Heart right ventricle (tissue), 16 donors: ENCODE results near the gene HECTD2. TPM values are rescaled to one million over a fixed set of nuclear protein-coding genes. Genes with fewer than 3 reads are reported as not detected.

Source experiments
- ATAC-seq, 8 donors: fragments of 200-7000 bp; cut with Tn5 transposase; one replicate each; pipeline ENCODE4 v1.9.1; 2020; ENCODE audit warnings: mild to moderate bottlenecking in 8 of 8, moderate library complexity in 8 of 8, moderate number of reproducible peaks in 1 of 8
- DNase-seq, 2 donors: peaks; one replicate each; pipeline ENCODE4 v3.0.0-alpha.2; 2020
- H3K27ac ChIP-seq, 10 donors: fragments of 200-600 bp; sonication (generic) in 2 of 10; one replicate each; pipeline versions ENCODE4 v1.5.0 to v1.8.0; 2020 to 2022; ENCODE audit warnings: mild to moderate bottlenecking in 3 of 10
- H3K27me3 ChIP-seq, 7 donors: fragments of 200-600 bp; one replicate each; pipeline ENCODE4 v1.8.0; 2021 to 2022; ENCODE audit warnings: mild to moderate bottlenecking in 2 of 7
- H3K36me3 ChIP-seq, 9 donors: fragments of 200-600 bp; sonication (generic) in 1 of 9; one replicate each; pipeline versions ENCODE4 v1.5.0 to v1.8.0; 2020 to 2022; ENCODE audit warnings: mild to moderate bottlenecking in 2 of 9
- H3K4me1 ChIP-seq, 9 donors: fragments of 200-600 bp; sonication (generic) in 1 of 9; one replicate each; pipeline versions ENCODE4 v1.5.0 to v1.8.0; 2020 to 2022; ENCODE audit warnings: mild to moderate bottlenecking in 4 of 9
- H3K4me3 ChIP-seq, 10 donors: fragments of 200-600 bp; sonication (generic) in 2 of 10; one replicate each; pipeline versions ENCODE4 v1.5.0 to v1.8.0; 2020 to 2022; ENCODE audit warnings: mild to moderate bottlenecking in 7 of 10, moderate library complexity in 2 of 10
- H3K9me3 ChIP-seq, 11 donors: fragments of 200-600 bp in 10 of 11; sonication (generic) in 2 of 11; one replicate each; pipeline versions ENCODE4 v1.5.0 to v1.8.0; 2013 to 2022; ENCODE audit warnings: mild to moderate bottlenecking in 2 of 11, control low read depth in 1 of 11, moderate library complexity in 1 of 11
- CTCF ChIP-seq, 9 donors: fragments of 200-600 bp; sonication (generic) in 2 of 9; IDR thresholded peaks; one replicate each; pipeline versions ENCODE4 v1.5.0 to v1.8.0; 2021 to 2022; ENCODE audit warnings: antibody characterized with exemption in 9 of 9, mild to moderate bottlenecking in 5 of 9, moderate library complexity in 1 of 9
- WGBS, 2 donors: extraction: QIAGEN DNeasy Blood & Tissue Kit; methylation state at CpG; one replicate each; pipeline ENCODE4 v1.1.7; 2013; ENCODE audit warnings: inconsistent platforms in 1 of 2; 5-methylcytosine and 5-hydroxymethylcytosine counted together
- intact Hi-C, 10 donors: fragments of 100-400 bp; cut with DNase I; formaldehyde crosslinking; loops; one replicate each; pipeline versions ENCODE4 v1.11.1 to v1.14.2; 2022
- polyA plus RNA-seq, 2 donors: library from polyadenylated mRNA; stranded (reverse); fragments of 200-250 nt; gene quantifications; one replicate each; pipeline ENCODE4 v1.2.3, GENCODE V29; 2013
- total RNA-seq, 10 donors: library from RNA; stranded (reverse); fragmentation: NEBNext Ultra II Directional in 3 of 10; extraction: Animal tissue kit (Norgen Biotek cat#: 25700) in 3 of 10; gene quantifications; one replicate each; pipeline versions ENCODE4 v1.2.1 to v1.2.4, GENCODE V29; 2021 to 2023
- donor health status: Arrhythmogenic right ventricular cardiomyopathy.
- donor health status: ischemic (EF 13 %, LVEDD 7.1; RV severe dilation, severe dysfunction).
- donor health status: healthy with polysubstance abuse.
- donor health status: DM: no; HTN: yes; CAD: no.
- donor health status: DM: no; HTN: no; CAD: no.
- donor health status: ischemic (EF 25% LVEDD 6.9; RV normal size, moderate dysfunction).
- donor health status: ischemic (EF 25% LVEDD 5.7; RV mildly dilated, moderate dysfunction).
- donor health status: healthy.
- donor health status: DM: yes; HTN: yes; CAD: no.
- donor health status: Ischemic cardiomyopathy.
- donor health status: ischemic (EF 35%, LVEDD 5.7; RV mildly dilated, moderate dysfunction).
- donor health status: nonischemic (EF 11% LVEDD 7.7; RV severe dilation, severe dysfunction).
- donor health status: DM: yes; HTN: yes; CAD: no.
- donor health status: PGD.
- donor health status: ischemic (EF 29% LVEDD 5.4; RV normal size, mild dysfunction).
- donor health status: nonischemic (EF 23%, LVEDD 6.1; RV moderate dilation, normal function).

Gene HECTD2
- total and polyA plus RNA-seq, 12 donors, result 2.2 to 6.9 (median 5.2) TPM

- Histone ChIP-seq H3K36me3 (peaks cover 0 to 72% (median 21%) of the 10 kb centered on the region in 9 donors), H3K4me3 (no peak overlapping the region), H3K9me3 (peaks cover 0 to 8% (median 0%) of the 10 kb centered on the region in 11 donors), H3K27me3 (no peaks in the 10 kb centered on the region), H3K4me1 (no peaks in the 10 kb centered on the region), H3K27ac (no peak overlapping the region)
- TF ChIP-seq CTCF (IDR thresholded peaks at IDR 0.05), result no peak
- DNase-seq (no peak), ATAC-seq (no peak)
- intact Hi-C loops, result loop anchor here in 1 of 10 donors (10.0 kb wide), 1 partner anchor 1202 kb away; no protein-coding TSS in a partner anchor
These were observed 52.3 kb downstream of the HECTD2 start for GRCh38 chr10:91462423-91462822.

GRCh38 chr10:91464500-91464899 is 54.4 kb downstream of the HECTD2 start:
- no peak for DNase-seq
- H3K27me3 ChIP-seq, result no peaks in the 10 kb centered on the region
- no peak overlapping the region for H3K4me3 ChIP-seq
- no peak for TF ChIP-seq CTCF (IDR thresholded peaks at IDR 0.05)
- H3K27ac ChIP-seq, result no peak overlapping the region
- no peak for ATAC-seq
- H3K9me3 ChIP-seq, result peaks cover 0 to 8% (median 0%) of the 10 kb centered on the region in 11 donors
- H3K4me1 ChIP-seq, result no peaks in the 10 kb centered on the region
- WGBS, 2 donors, result 98 to 100% methylated on average over 2 of the region's 2 CpGs
- H3K36me3 ChIP-seq, result peaks cover 0 to 72% (median 21%) of the 10 kb centered on the region in 9 donors
- intact Hi-C loops, result loop anchor here in 1 of 10 donors (10.0 kb wide), 1 partner anchor 1200 kb away; no protein-coding TSS in a partner anchor

- Histone ChIP-seq H3K27me3 (no peaks in the 10 kb centered on the region), H3K4me3 (no peak overlapping the region), H3K36me3 (peaks cover 0 to 70% (median 21%) of the 10 kb centered on the region in 9 donors), H3K9me3 (peaks cover 0 to 8% (median 0%) of the 10 kb centered on the region in 11 donors), H3K4me1 (no peaks in the 10 kb centered on the region), H3K27ac (no peak overlapping the region)
- WGBS, 2 donors, result 98 to 100% methylated on average over 1 of the region's 1 CpG
- ATAC-seq (no peak), DNase-seq (no peak)
- intact Hi-C loops, result loop anchor here in 1 of 10 donors (10.0 kb wide), 1 partner anchor 1200 kb away; no protein-coding TSS in a partner anchor
- no peak for TF ChIP-seq CTCF (IDR thresholded peaks at IDR 0.05)
These were observed 55.1 kb downstream of the HECTD2 start for GRCh38 chr10:91465261-91465660.

- no peaks in the 10 kb centered on the region for H3K27me3 ChIP-seq
- DNase-seq (no peak), ATAC-seq (no peak)
- no peak for TF ChIP-seq CTCF (IDR thresholded peaks at IDR 0.05)
- no peaks in the 10 kb centered on the region for H3K4me1 ChIP-seq
- peaks cover 0 to 8% (median 0%) of the 10 kb centered on the region in 11 donors for H3K9me3 ChIP-seq
- H3K36me3 ChIP-seq, result peaks cover 0 to 51% (median 13%) of the 10 kb centered on the region in 9 donors
- H3K4me3 ChIP-seq, result no peak overlapping the region
- 97 to 100% methylated on average over 4 of the region's 4 CpGs for WGBS, 2 donors
- intact Hi-C loops, result loop anchor here in 1 of 10 donors (10.0 kb wide), 1 partner anchor 1198 kb away; no protein-coding TSS in a partner anchor
- no peak overlapping the region for H3K27ac ChIP-seq
These were observed 57.0 kb downstream of the HECTD2 start for GRCh38 chr10:91467114-91467513.
